Hypothalamus (tissue), 51 donors: ENCODE measurements around the gene CPEB1.

ENCODE experiments used
- DNase-seq, 51 donors: peaks; one replicate each; lab custom pipeline; 2025; lab: John Stamatoyannopoulos, UW

The CPEB1 gene

DNA sequence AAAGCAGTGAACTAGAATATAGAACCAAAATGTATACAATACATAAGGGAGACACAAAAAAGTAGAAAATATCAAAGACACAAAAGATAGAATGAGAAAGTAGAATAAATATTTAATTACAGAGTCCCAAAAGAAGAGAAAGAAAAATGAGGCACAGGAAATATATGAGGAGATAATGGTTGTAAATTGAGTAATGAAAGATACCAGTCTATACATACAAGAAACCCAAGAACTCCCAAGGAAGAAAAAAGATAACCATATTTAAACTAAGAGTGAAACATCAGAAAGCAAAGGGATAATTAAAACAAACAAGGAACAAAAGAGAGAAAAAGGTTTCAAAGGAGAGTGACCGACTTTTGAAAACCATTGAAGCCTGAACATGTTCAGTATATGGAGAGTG lies 47.3 kb downstream of the CPEB1 start:
- no peak for DNase-seq

DNA sequence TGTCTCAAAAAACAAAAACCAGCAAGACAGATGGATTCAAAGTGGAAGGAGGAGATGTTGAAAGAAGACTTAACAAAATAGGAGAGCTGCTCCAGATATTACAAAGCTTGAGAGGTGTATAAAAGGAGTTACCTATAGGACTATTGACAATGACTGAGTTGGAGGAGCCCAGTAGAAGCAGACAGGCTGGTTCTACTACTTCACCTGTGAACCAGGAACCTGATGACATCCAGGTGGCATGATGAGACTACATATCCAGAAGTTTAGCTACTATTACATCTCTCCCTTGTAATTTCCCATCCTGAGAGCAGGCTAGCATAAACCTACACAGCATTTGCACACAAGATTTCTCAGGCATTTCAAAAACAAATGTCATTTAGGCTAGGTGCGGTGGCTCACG lies 49.3 kb downstream of the CPEB1 start:
- no peak for DNase-seq

DNA sequence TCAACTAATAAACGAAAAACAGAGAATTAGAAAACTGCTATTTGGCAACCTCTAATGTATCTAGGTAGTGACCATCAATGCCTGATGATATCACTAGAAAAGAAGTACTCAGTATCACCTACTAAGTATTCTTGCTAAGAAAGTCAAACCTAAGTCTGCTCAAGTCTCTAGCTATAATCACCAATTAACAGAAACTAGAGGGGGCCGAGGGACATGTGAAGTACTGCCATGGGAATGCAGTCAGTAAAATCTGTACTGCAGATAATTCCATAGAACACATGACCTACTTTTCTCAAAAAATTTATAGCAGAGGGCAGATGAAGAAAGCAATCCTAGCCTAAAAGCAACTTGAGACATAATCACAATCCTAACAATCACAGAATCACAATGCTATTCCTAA lies 51.4 kb downstream of the CPEB1 start:
- DNase-seq, result no peak

DNA sequence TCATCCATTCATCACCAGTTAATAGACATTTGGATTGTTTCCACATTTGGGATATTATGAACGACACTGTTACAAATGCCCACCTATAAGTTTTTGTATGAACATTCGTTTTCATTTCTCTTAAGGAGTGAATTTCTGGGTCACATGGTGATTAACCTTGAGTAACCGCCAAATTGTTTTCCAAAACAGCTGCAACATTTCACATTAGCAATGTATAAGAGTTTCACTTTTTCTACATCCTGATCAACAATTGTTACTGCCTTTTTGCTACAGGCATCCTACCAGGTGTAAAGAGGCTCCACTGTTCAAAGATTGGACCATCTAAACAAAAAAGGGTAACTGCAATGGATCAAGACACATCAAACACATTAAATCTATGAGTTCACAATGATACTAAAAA lies 52.0 kb downstream of the CPEB1 start:
- DNase-seq, result no peak

DNA sequence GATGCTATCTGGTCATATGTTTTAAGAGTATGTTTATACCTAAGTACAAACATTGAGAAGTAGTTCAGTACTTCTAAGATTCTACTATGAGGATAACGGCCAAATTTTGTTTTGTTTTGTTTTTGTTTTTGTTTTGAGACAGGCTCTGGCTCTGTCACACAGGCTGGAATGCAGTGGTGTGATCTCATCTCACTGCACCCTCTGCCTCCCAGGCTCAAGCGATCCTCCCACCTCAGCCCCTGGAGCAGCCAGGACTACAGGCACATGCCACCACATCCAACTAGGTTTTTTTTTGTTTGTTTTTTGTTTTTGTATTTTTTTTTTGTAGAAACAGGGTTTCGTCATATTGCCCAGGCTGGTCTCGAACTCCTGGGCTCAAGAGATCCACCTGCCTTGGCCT lies 59.4 kb downstream of the CPEB1 start:
- no peak for DNase-seq

DNA sequence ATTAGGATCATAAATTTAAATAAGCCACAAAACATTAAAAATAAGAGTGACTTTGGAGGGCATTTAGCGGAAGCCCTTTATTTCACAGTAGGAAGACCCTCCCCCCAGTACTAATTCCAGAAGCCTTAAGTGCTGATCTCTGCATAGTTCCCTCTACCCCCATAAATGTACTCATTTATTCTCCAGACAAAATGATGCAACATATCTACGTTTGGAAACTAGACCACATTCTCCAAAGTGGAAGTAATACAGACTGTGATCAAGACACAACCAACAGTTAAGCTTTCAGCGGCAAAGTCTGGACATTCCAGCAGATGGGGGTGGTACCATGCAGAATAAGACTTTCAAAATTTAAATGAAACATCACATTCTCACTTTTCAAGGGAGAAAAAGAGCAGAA lies 62.1 kb downstream of the CPEB1 start:
- no peak for DNase-seq

DNA sequence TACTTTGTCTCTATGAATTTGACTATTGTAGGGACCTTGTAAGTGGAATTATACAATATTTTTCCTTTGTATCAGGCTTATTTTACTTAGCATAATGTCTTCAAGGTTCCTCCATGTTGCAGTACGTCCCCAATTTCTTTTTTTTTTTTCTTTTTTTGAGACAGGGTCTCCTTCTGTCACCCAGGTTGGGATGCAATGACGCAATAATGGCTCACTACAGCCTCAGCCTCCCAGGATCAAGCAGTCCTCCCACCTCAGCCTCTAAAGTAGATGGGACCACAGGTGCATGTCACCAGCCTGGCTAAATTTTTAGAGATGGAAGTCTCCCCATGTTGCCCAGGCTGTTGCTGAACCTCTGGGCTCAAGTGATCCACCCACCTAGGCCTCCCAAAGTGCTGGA lies 66.5 kb downstream of the CPEB1 start:
- no peak for DNase-seq

DNA sequence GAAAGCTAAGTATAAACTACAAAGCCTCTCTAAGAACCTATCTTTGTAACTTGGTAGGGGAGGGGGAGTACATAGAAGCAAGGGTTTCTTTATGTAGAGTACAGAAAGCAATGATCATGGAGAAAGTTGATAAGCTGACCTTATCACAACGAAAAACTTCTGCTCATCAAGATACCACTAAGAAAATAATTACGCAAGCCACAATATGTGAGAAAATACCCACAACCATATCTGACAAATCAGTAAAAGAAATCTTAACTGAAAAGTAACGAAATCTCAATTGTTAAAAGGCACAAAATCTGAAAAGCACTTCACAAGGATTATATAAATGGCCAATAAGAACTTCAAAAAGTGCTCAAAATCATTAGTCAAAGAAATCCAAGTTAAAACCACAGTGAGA lies 71.8 kb downstream of the CPEB1 start:
- DNase-seq, result no peak

DNA sequence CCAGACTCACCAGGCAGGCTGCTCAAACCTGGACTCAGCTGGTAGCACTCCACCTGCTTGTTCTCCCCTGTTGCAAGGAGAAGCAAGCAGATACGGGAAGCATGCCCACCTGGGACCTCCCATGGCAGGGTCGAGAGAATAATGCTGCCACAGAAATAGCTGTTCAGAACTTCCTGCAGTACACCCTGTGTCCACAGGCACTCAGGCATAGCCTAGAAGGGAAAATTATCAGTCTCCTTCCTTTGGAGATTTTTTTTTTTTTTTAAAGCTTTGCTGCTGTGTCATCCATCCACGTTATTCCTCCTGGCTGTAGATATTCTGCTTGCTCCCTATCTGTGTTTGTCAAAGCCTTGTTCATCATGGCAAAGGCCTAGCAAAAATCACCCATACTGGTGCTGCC lies 74.2 kb downstream of the CPEB1 start:
- peak in 1 of 51 donors; percentile 32 for DNase-seq

GRCh38 chr15:82572311-82572710 lies 74.9 kb downstream of the CPEB1 start:
- DNase-seq, result peak in 7 of 51 donors; percentile 23 to 75 (median 49)

- peak; percentile 15 to 90 (median 72) for DNase-seq
These were observed 75.4 kb downstream of the CPEB1 start for GRCh38 chr15:82571722-82572222.

- peak in 8 of 51 donors; percentile 6 to 72 (median 36) for DNase-seq
These were observed 76.2 kb downstream of the CPEB1 start for GRCh38 chr15:82570721-82571508.

DNA sequence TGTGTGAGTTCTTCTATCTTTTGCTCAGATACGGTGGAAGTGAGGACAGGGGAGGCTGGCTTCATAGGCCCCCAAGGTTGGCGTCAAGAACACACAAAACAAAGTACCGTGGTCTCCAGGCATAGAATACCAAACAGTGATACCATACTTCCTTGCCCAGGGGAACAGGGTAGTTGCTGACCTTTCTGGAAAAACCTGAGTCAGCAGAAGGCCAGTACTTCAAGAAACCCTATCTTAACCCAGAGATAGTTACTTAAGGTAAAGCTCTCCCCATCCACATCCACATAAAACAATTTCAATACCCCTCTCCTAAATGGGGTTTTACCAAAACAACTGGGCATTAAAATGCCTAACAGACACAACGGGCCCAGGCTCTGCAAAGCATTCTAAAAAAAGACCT lies 77.3 kb downstream of the CPEB1 start:
- no peak for DNase-seq

GRCh38 chr15:82568986-82569385 lies 78.2 kb downstream of the CPEB1 start:
- peak in 3 of 51 donors; percentile 9 to 63 (median 17) for DNase-seq

DNA sequence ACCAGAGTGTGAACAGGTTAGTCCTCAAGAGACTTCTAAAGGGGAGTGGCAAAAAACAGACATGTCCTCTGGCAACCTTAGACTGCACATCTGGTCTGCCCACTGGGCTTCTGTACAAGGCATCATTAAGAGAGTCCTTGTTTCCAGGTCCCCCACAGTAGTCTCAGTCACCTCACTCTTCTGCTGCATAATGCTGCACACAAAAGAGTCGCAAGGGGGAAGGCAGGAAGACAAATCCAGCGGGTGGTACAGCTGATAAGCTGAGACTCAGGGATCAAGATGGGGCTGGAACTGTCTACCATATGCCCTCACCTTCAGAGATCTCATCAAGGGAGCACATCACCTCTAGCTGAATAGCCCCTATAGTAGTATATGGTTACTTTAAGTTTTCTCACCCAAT lies 79.5 kb downstream of the CPEB1 start:
- DNase-seq, result no peak

GRCh38 chr15:82566690-82567089 lies 80.5 kb downstream of the CPEB1 start:
- DNase-seq, result no peak

DNA sequence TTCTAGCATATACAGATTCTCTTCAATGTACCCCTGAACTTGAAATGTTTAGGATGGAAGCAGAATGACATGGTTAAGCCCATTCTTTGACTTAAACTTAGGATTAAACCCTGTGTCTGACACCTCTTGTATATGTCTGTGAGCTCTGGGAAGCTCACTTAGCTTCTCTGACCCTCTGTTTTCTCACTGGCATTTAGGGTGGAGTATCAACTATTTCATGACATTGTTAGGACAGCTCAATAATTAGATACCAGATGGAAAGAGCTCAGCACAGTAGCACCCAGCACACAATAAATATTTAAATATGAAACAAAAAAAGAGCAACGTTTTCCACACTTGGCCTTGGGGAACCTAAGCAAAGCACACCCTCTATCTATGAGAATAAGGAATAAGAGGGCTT lies 88.7 kb downstream of the CPEB1 start:
- no peak for DNase-seq

DNA sequence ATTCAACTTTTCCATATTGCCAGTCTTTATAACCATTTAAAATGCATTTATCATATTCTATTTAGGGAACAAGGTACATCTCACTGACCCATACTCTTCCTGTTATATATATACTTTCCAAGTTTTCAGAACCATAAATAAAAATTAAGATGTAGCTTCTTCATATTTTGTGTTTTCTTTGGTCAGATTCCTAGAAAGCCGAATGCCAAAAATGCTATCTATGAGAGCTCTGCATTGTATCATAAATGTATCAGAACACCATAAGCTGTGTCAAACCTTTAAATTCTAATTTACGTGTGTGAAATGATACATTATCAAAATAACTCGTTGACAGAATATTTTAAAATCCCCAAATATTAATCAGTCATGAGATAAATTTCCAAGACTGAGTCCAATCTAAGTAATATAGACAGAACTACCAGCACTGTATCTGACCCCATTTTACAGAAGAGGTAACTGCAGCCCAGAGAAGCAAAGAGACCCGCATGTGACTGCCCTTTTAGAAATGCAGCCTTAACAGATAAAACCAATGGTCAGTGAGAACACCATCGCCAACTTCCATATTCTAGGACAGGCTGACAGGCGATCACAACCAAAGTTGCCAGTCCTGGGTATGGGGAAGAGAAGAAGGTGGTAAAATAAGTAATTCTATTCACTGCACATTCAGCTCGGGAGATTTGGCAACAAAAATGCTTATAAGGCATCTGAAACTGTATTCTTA lies 90.7 kb downstream of the CPEB1 start:
- DNase-seq, result no peak

DNA sequence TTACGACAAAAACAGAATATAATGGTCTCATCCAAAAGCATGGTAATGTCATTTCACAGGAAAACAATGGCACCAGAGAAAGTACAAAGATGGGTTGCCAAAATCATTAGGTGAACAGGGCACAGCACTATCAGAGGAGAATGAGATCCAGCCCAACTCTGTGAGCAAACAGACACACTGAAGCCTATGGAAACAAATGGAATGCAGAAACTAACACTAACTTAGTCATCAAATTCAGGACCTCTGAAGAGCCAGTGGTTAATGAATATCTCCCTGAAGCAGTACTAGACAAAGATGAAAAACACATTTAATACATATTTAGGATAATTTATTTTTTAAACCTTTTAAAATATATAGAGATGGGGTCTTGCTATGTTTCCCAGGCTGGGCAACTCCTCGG lies 92.3 kb downstream of the CPEB1 start:
- no peak for DNase-seq

GRCh38 chr15:82554351-82554750 lies 92.8 kb downstream of the CPEB1 start:
- peak in 5 of 51 donors; percentile 7 to 24 (median 8) for DNase-seq

DNA sequence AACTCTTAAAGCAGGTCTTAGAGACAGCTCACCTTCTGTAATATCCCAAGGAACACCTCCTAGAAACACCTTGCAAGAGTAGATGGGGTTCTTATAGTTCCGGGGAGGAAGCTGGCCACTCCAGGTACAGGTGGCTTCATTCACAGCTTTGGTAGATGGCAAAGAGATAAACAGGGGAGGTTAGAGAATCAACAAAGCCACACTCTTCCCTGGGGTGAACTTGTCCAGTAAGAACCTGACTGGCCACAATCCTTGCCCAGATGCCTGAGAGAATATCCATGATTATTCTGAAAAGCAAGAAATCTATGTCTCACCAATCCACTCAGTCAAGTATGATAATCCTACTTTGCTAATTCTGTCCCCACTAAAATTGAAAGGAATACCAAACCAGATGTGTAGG lies 93.3 kb downstream of the CPEB1 start:
- DNase-seq, result no peak

- no peak for DNase-seq
These were observed 94.3 kb downstream of the CPEB1 start for GRCh38 chr15:82552861-82553260.
